HFFc6 (cell line): ENCODE measurements around the gene NUP50. TPM values are rescaled to one million over a fixed set of nuclear protein-coding genes. Genes with fewer than 3 reads are reported as not detected.

ENCODE experiments used
- DNase-seq: peaks from one replicate; pipeline ENCODE4 v3.0.0-alpha.2; 2018
- H3K27ac Mint-ChIP-seq: 2 replicates; pipeline ENCODE4 v1.8.0; 2020; ENCODE audit warnings: mild to moderate bottlenecking, mixed read lengths
- H3K27me3 Mint-ChIP-seq: 2 replicates; pipeline ENCODE4 v1.8.0; 2021; ENCODE audit warnings: mild to moderate bottlenecking, moderate library complexity, mixed read lengths; ENCODE audit not compliant: insufficient read depth
- H3K36me3 Mint-ChIP-seq: 2 replicates; pipeline ENCODE4 v1.8.0; 2021; ENCODE audit warnings: low read depth, mixed read lengths
- H3K4me1 Mint-ChIP-seq: 2 replicates; pipeline ENCODE4 v1.8.0; 2020; ENCODE audit warnings: low read depth, mixed read lengths
- H3K4me3 Mint-ChIP-seq: 2 replicates; pipeline ENCODE4 v1.8.0; 2020; ENCODE audit warnings: mild to moderate bottlenecking, moderate library complexity, mixed read lengths
- H3K9me3 Mint-ChIP-seq: 2 replicates; pipeline ENCODE4 v1.8.0; 2020; ENCODE audit warnings: mild to moderate bottlenecking, mixed read lengths
- CTCF ChIP-seq: fragments of 200-600 bp; sonication (generic); IDR thresholded peaks from 2 replicates; pipeline ENCODE4 v1.5.0; 2021; ENCODE audit warnings: antibody characterized with exemption, mild to moderate bottlenecking
- total RNA-seq, 6 experiments: library from RNA; stranded (reverse); fragmentation: NEBNext Ultra II Directional; extraction: Animal tissue kit (Norgen Biotek cat#: 25700); gene quantifications; 2 replicates in 1 of 6; 3 replicates in 5 of 6; pipeline ENCODE4 v1.2.3, GENCODE V29; 2021

NUP50 gene
- total RNA-seq, 6 experiments from 2014 or later = 44.3 to 63.0 (median 56.6) TPM

DNA sequence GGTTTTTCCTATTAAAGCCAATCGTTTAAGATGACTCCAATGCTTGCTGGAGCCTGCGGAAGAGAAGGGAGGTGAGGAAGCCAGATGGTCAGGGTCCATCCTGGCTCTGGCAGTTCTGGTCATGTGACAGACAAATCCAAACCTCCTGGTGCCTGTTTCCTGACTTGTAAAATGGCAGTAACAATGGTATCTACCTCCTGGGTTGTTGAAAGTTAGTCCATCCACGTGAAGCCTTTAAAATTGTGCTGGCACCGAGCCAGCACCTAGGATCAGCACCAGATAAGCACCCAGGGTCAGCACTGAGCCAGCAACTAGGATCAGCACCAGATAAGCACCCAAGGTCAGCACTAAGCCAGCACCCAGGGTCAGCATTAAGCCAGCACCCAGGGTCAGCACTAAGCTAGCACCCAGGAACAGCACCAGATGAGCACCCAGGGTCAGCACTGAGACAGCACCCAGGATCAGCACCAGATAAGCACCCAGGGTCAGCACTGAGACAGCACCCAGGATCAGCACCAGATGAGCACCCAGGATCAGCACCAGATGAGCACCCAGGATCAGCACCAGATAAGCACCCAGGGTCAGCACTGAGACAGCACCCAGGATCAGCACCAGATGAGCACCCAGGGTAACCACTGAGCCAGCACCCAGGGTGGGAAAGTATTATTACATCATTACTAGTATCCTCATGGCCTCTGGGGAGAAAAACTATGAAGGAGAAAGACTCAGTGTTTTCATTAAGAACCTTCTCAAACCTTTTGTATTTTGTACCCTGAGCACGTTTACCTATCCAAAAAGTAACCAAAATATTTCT is 59.8 kb downstream of the NUP50 start:
- H3K27ac Mint-ChIP-seq = no peak overlapping the region
- no peaks in the 10 kb centered on the region for H3K9me3 Mint-ChIP-seq
- peaks cover 9% of the 10 kb centered on the region for H3K4me1 Mint-ChIP-seq
- no peak for DNase-seq
- H3K4me3 Mint-ChIP-seq = no peak overlapping the region
- H3K36me3 Mint-ChIP-seq = no peaks in the 10 kb centered on the region
- no peak for TF ChIP-seq CTCF
- no peaks in the 10 kb centered on the region; the same call in 1 of the 2 replicates for H3K27me3 Mint-ChIP-seq

DNA sequence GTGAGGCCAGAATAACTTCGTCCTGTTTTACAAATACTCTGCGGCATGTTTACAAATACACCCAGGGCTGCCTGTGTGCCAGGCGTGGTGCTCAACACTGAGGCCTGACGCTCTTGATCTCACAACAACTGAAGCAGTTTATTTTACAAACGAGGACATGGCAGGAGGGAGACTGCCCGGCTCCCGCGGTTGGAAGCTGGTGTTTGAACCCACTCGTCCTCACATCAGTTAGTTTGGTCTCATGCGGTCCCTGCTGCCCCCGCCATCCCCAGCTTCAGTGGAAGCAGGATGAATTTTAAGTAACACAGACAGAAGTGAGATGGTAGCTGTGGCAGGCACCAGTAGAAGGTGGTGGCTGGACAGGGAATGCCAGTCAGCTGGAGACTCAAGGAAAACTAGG is 60.6 kb downstream of the NUP50 start:
- H3K4me3 Mint-ChIP-seq = no peak overlapping the region
- no peaks in the 10 kb centered on the region for H3K36me3 Mint-ChIP-seq
- no peak for DNase-seq
- peaks cover 9% of the 10 kb centered on the region for H3K4me1 Mint-ChIP-seq
- H3K27ac Mint-ChIP-seq = no peak overlapping the region
- no peak for TF ChIP-seq CTCF
- no peaks in the 10 kb centered on the region; the same call in 1 of the 2 replicates for H3K27me3 Mint-ChIP-seq
- no peaks in the 10 kb centered on the region for H3K9me3 Mint-ChIP-seq

- no peak for TF ChIP-seq CTCF
- Mint-ChIP-seq H3K36me3 (no peaks in the 10 kb centered on the region), H3K27ac (no peak overlapping the region), H3K4me3 (no peak overlapping the region), H3K4me1 (peaks cover 9% of the 10 kb centered on the region), H3K9me3 (no peaks in the 10 kb centered on the region), H3K27me3 (no peaks in the 10 kb centered on the region; the same call in 1 of the 2 replicates)
- DNase-seq = no peak
Observed at GRCh38 chr22:45224988-45225731, 61.4 kb downstream of the NUP50 start.

- no peaks in the 10 kb centered on the region; the same call in 1 of the 2 replicates for H3K27me3 Mint-ChIP-seq
- H3K4me3 Mint-ChIP-seq = no peak overlapping the region
- H3K4me1 Mint-ChIP-seq = peaks cover 9% of the 10 kb centered on the region
- TF ChIP-seq CTCF = no peak
- H3K36me3 Mint-ChIP-seq = no peaks in the 10 kb centered on the region
- H3K9me3 Mint-ChIP-seq = no peaks in the 10 kb centered on the region
- no peak for DNase-seq
- H3K27ac Mint-ChIP-seq = peak overlapping the region; percentile 38
Observed at GRCh38 chr22:45225732-45226502, 62.2 kb downstream of the NUP50 start.

- no peaks in the 10 kb centered on the region; the same call in 1 of the 2 replicates for H3K27me3 Mint-ChIP-seq
- no peaks in the 10 kb centered on the region for H3K9me3 Mint-ChIP-seq
- H3K27ac Mint-ChIP-seq = peak overlapping the region; percentile 38
- no peak for TF ChIP-seq CTCF
- peaks cover 9% of the 10 kb centered on the region for H3K4me1 Mint-ChIP-seq
- no peak overlapping the region for H3K4me3 Mint-ChIP-seq
- DNase-seq = no peak
- no peaks in the 10 kb centered on the region for H3K36me3 Mint-ChIP-seq
Observed at GRCh38 chr22:45226503-45227186, 62.9 kb downstream of the NUP50 start.
